Measurements from ENCODE around the gene SGPL1. TPM values are rescaled to one million over a fixed set of nuclear protein-coding genes. Genes with fewer than 3 reads are reported as not detected.

Gene SGPL1
- total and polyA plus RNA-seq, 10 of the 15 experiments (the other 5 are each of a cell fraction or from before 2014, with no cell fraction given), result 4.9 to 20.7 (median 10.6) TPM

- Histone ChIP-seq H3K4me3 (no peak overlapping the region), H3K36me3 (ENCODE audit: control insufficient read depth in 2 of 2, insufficient read depth in 2 of 2, low read length in 1 of 2) (no peaks in the 10 kb centered on the region), H2AFZ (ENCODE audit: control insufficient read depth, low read depth, low read length) (no peak overlapping the region), H3K9me3 (replicated peaks; ENCODE audit: control insufficient read depth, insufficient read depth, low read length) (no peaks in the 10 kb centered on the region), H4K20me1 (ENCODE audit: control insufficient read depth, insufficient read depth) (no peaks in the 10 kb centered on the region), H3K27me3 (replicated peaks in 1 of 2; ENCODE audit: control insufficient read depth in 2 of 2, insufficient read depth in 2 of 2, low read length in 1 of 2) (peaks cover 0 to 3% of the 10 kb centered on the region in 2 experiments; a peak in 3 of 4 replicates), H3K27ac (ENCODE audit: control insufficient read depth, insufficient read depth) (no peak overlapping the region), H3K9ac (ENCODE audit: control insufficient read depth, insufficient read depth, low read length) (no peak overlapping the region), H3K79me2 (ENCODE audit: control insufficient read depth, insufficient read depth, low read length) (no peaks in the 10 kb centered on the region), H3K4me2 (ENCODE audit: control insufficient read depth, insufficient read depth) (no peak overlapping the region), H3K4me1 (ENCODE audit: control insufficient read depth, insufficient read depth, low read length) (no peaks in the 10 kb centered on the region)
- no peak for ATAC-seq
- TF ChIP-seq SMARCA5 (IDR thresholded peaks at IDR 0.05) (no peak), DPF2 (IDR thresholded peaks at IDR 0.05) (no peak), IRF3 (IDR thresholded peaks at IDR 0.05) (no peak), NFYA (IDR thresholded peaks at IDR 0.05; ENCODE audit: borderline replicate concordance, low read depth, low read length) (no peak), EED (IDR thresholded peaks at IDR 0.05; ENCODE audit: low read depth) (no peak)
- BruUV-seq (replicated peaks), result no TSS peak
- SMC1A ChIA-PET (ENCODE audit: uncharacterized antibody, unreplicated experiment), result interaction anchor here (1.2 kb wide), 2 partner anchors 103 to 287 kb away, joined by 3 to 4 read pairs; no protein-coding TSS in a partner anchor
- CTCF ChIA-PET, result interaction anchor here (0.8 kb wide), 1 partner anchor 18 kb away, joined by 3 read pairs; no protein-coding TSS in a partner anchor
- POLR2A ChIA-PET, result no interaction called here
- in situ Hi-C loops (cut with MboI), result loop anchor here (5.0 kb wide), 2 partner anchors 291 to 366 kb away; partner anchors contain the start of gene UNC5B
- no peak for FAIRE-seq
- no peak for DNase-seq (ENCODE audit: low read depth, low spot score)
- RAD21 ChIA-PET (ENCODE audit: unreplicated experiment), result no interaction called here
- intact Hi-C loops (cut with micrococcal nuclease; ENCODE audit: unreplicated experiment), result loop anchor here (10.0 kb wide), 1 partner anchor 124 kb away; no protein-coding TSS in a partner anchor
- 19% methylated on average over 1 of the region's 1 CpG for WGBS (ENCODE audit: insufficient coverage, insufficient replicate concordance, low lambda C conversion rate, missing lambda C conversion rate)
Measured at GRCh38 chr10:70921285-70921684, 105.5 kb downstream of the SGPL1 start.

GRCh38 chr10:70923696-70924095 is 107.9 kb downstream of the SGPL1 start:
- BruUV-seq (replicated peaks), result no TSS peak
- no peak for TF ChIP-seq HSF1 (IDR thresholded peaks at IDR 0.05; ENCODE audit: low read depth, low read length)
- TF ChIP-seq NFYA (IDR thresholded peaks at IDR 0.05; ENCODE audit: borderline replicate concordance, low read depth, low read length), result no peak
- no peak for TF ChIP-seq TCF7 (IDR thresholded peaks at IDR 0.05; ENCODE audit: borderline replicate concordance)
- no peak for TF ChIP-seq NKRF (conservative IDR thresholded peaks at IDR 0.05)
- no peak for TF ChIP-seq MLLT1 (IDR thresholded peaks at IDR 0.05)

More at GRCh38 chr10:70923696-70924095, 107.9 kb downstream of the SGPL1 start:
- FAIRE-seq, result no peak
- no peaks in the 10 kb centered on the region for H3K36me3 ChIP-seq (ENCODE audit: control insufficient read depth in 2 of 2, insufficient read depth in 2 of 2, low read length in 1 of 2)
- no peak overlapping the region for H3K27ac ChIP-seq (ENCODE audit: control insufficient read depth, insufficient read depth)
- no peak overlapping the region for H3K9ac ChIP-seq (ENCODE audit: control insufficient read depth, insufficient read depth, low read length)
- WGBS (ENCODE audit: insufficient coverage, insufficient replicate concordance, low lambda C conversion rate, missing lambda C conversion rate), result 26% methylated on average over 8 of the region's 8 CpGs
- SMC1A ChIA-PET (ENCODE audit: uncharacterized antibody, unreplicated experiment), result interaction anchor here (1.4 to 3.1 kb wide), 2 partner anchors 67 to 285 kb away, joined by 3 to 14 read pairs; no protein-coding TSS in a partner anchor
- no peak overlapping the region for H3K4me3 ChIP-seq
- in situ Hi-C loops (cut with MboI) (loop anchor here (5.0 kb wide), 2 partner anchors 289 to 364 kb away; partner anchors contain the start of gene UNC5B), intact Hi-C loops (cut with micrococcal nuclease; ENCODE audit: unreplicated experiment) (loop anchor here (10.0 kb wide), 1 partner anchor 121 kb away; no protein-coding TSS in a partner anchor)
- no peaks in the 10 kb centered on the region for H3K79me2 ChIP-seq (ENCODE audit: control insufficient read depth, insufficient read depth, low read length)
- no peaks in the 10 kb centered on the region for H3K4me1 ChIP-seq (ENCODE audit: control insufficient read depth, insufficient read depth, low read length)
- H3K4me2 ChIP-seq (ENCODE audit: control insufficient read depth, insufficient read depth), result no peak overlapping the region
- CTCF ChIA-PET, result interaction anchor here (1.1 to 5.0 kb wide), 8 partner anchors 20 to 293 kb away, joined by 3 to 22 read pairs (median 8); no protein-coding TSS in a partner anchor
- ATAC-seq, result no peak
- H4K20me1 ChIP-seq (ENCODE audit: control insufficient read depth, insufficient read depth), result no peaks in the 10 kb centered on the region
- no peaks in the 10 kb centered on the region for H3K9me3 ChIP-seq (replicated peaks; ENCODE audit: control insufficient read depth, insufficient read depth, low read length)
- H2AFZ ChIP-seq (ENCODE audit: control insufficient read depth, low read depth, low read length), result no peak overlapping the region
- DNase-seq (ENCODE audit: low read depth, low spot score), result no peak
- RAD21 ChIA-PET (ENCODE audit: unreplicated experiment), result no interaction called here
- H3K27me3 ChIP-seq (replicated peaks in 1 of 2; ENCODE audit: control insufficient read depth in 2 of 2, insufficient read depth in 2 of 2, low read length in 1 of 2), result peaks cover 0 to 3% of the 10 kb centered on the region in 2 experiments; a peak in 3 of 4 replicates
- POLR2A ChIA-PET, result no interaction called here

Data from GM12878 (cell line).